GM12878 (cell line): Measurements from ENCODE around the gene TEX264. TPM values are rescaled to one million over a fixed set of nuclear protein-coding genes. Genes with fewer than 3 reads are reported as not detected.

Experiments
- ATAC-seq: fragments of 200-7000 bp; cut with Tn5 transposase; 3 replicates; pipeline ENCODE4 v1.9.1; 2020; ENCODE audit warnings: mild to moderate bottlenecking, moderate library complexity
- BruUV-seq: library from RNA; stranded (reverse); fragments of 400-500 nt; replicated peaks from 2 replicates; lab custom pipeline; 2021; lab: Mats Ljungman, UMichigan
- CTCF ChIA-PET: fragments of 300-600 bp; sonication (Branson Sonifier 250); formaldehyde crosslinking; extraction: SDS; loops from one replicate; lab custom pipeline; 2021; ENCODE audit warnings: inconsistent platforms; lab: Yijun Ruan, JAX
- POLR2A ChIA-PET: fragments of 350-600 bp; formaldehyde crosslinking; extraction: SDS; loops from one replicate; lab custom pipeline; 2021; ENCODE audit warnings: inconsistent platforms; lab: Charles Lee
- RAD21 ChIA-PET: fragments of 300-600 bp; sonication (Branson Sonifier 250); formaldehyde crosslinking; loops from one replicate; lab custom pipeline; 2023; ENCODE audit warnings: antibody characterized with exemption; ENCODE audit not compliant: unreplicated experiment; lab: Charles Lee
- SMC1A ChIA-PET: fragments of 300-600 bp; sonication (Branson Sonifier 250); formaldehyde crosslinking; loops from one replicate; lab custom pipeline; 2023; ENCODE audit not compliant: unreplicated experiment, uncharacterized antibody; lab: Charles Lee
- DNase-seq: peaks from one replicate; pipeline ENCODE4 v3.0.0-alpha.2; 2011; ENCODE audit warnings: low read depth, low spot score
- FAIRE-seq: peaks from 3 replicates; lab custom pipeline; 2011; peaks lifted over from hg19 to GRCh38; lab: Jason Lieb, UNC
- H2AFZ ChIP-seq: 2 replicates; pipeline ENCODE4 v1.6.0; 2011; ENCODE audit warnings: low read depth, low read length, control low read depth; ENCODE audit not compliant: control insufficient read depth
- H3K27ac ChIP-seq: 2 replicates; pipeline ENCODE4 v1.5.1; 2011; ENCODE audit warnings: control low read depth; ENCODE audit not compliant: control insufficient read depth, insufficient read depth
- H3K27me3 ChIP-seq, 2 experiments: replicated peaks in 1 of 2; 2 replicates each; pipeline versions ENCODE4 v1.6.0 to v1.6.1; 2011; ENCODE audit warnings: low read length in 1 of 2; ENCODE audit not compliant: control insufficient read depth in 2 of 2, insufficient read depth in 2 of 2
- H3K36me3 ChIP-seq, 2 experiments: 2 replicates each; pipeline ENCODE4 v1.5.1; 2011; ENCODE audit warnings: low read length in 1 of 2; ENCODE audit not compliant: control insufficient read depth in 2 of 2, insufficient read depth in 2 of 2
- H3K4me1 ChIP-seq: 2 replicates; pipeline ENCODE4 v1.6.1; 2011; ENCODE audit warnings: mild to moderate bottlenecking, low read length, moderate library complexity, mixed read lengths; ENCODE audit not compliant: control insufficient read depth, insufficient read depth
- H3K4me2 ChIP-seq: 2 replicates; pipeline ENCODE4 v1.6.0; 2011; ENCODE audit warnings: control low read depth; ENCODE audit not compliant: control insufficient read depth, insufficient read depth
- H3K4me3 ChIP-seq: fragments of 200-600 bp; sonication (generic); 2 replicates; pipeline ENCODE4 v1.5.1; 2016
- H3K79me2 ChIP-seq: 2 replicates; pipeline ENCODE4 v1.6.0; 2011; ENCODE audit warnings: low read length; ENCODE audit not compliant: control insufficient read depth, insufficient read depth
- H3K9ac ChIP-seq: 2 replicates; pipeline ENCODE4 v1.8.0; 2011; ENCODE audit warnings: low read length, control low read depth, mixed read lengths; ENCODE audit not compliant: control insufficient read depth, insufficient read depth
- H3K9me3 ChIP-seq: replicated peaks from 3 replicates; pipeline ENCODE4 v1.5.1; 2011; ENCODE audit warnings: mild to moderate bottlenecking, low read length; ENCODE audit not compliant: control insufficient read depth, insufficient read depth
- H4K20me1 ChIP-seq: 2 replicates; pipeline ENCODE4 v1.6.0; 2011; ENCODE audit not compliant: control insufficient read depth, insufficient read depth
- BMI1 ChIP-seq: fragments of 450-650 bp; IDR thresholded peaks from 2 replicates; pipeline ENCODE4 v1.6.1; 2016; ENCODE audit warnings: mild to moderate bottlenecking, moderate library complexity, borderline replicate concordance
- CBX3 ChIP-seq: fragments of 200-600 bp; sonication (generic); IDR thresholded peaks from 2 replicates; pipeline ENCODE4 v1.6.1; 2016; ENCODE audit warnings: low read depth, borderline replicate concordance
- CREB1 ChIP-seq: IDR thresholded peaks from 2 replicates; pipeline ENCODE4 v1.6.1; 2012; ENCODE audit warnings: low read depth, mild to moderate bottlenecking, inconsistent platforms
- CREM ChIP-seq: IDR thresholded peaks from 2 replicates; pipeline ENCODE4 v1.6.1; 2014; ENCODE audit warnings: antibody characterized with exemption, low read depth
- ESRRA ChIP-seq: IDR thresholded peaks from 2 replicates; pipeline ENCODE4 v1.6.1; 2012; ENCODE audit warnings: mild to moderate bottlenecking, low read length, improper control_type of control experiment
- KLF5 ChIP-seq: fragments of 450-650 bp; IDR thresholded peaks from 2 replicates; pipeline ENCODE4 v1.6.1; 2014; ENCODE audit warnings: mild to moderate bottlenecking; ENCODE audit not compliant: partially characterized antibody
- MYB ChIP-seq: fragments of 150-350 bp; IDR thresholded peaks from 2 replicates; pipeline ENCODE4 v1.6.1; 2014; ENCODE audit warnings: mild to moderate bottlenecking, low read depth, low read length, borderline replicate concordance
- NFXL1 ChIP-seq: fragments of 450-650 bp; IDR thresholded peaks from 2 replicates; pipeline ENCODE4 v1.6.1; 2017; ENCODE audit warnings: antibody characterized with exemption, mild to moderate bottlenecking, borderline replicate concordance
- PAX8 ChIP-seq: fragments of 450-650 bp; IDR thresholded peaks from 2 replicates; pipeline ENCODE4 v1.6.1; 2017; ENCODE audit warnings: mild to moderate bottlenecking, moderate library complexity
- PML ChIP-seq: IDR thresholded peaks from 2 replicates; pipeline ENCODE4 v1.6.1; 2012; ENCODE audit warnings: low read length, inconsistent platforms
- SMAD5 ChIP-seq: IDR thresholded peaks from 2 replicates; pipeline ENCODE4 v1.6.1; 2016; ENCODE audit warnings: antibody characterized with exemption, low read depth
- ZNF274 ChIP-seq: IDR thresholded peaks from one replicate; pipeline ENCODE4 v1.8.0; 2011; ENCODE audit not compliant: insufficient read length, insufficient read depth
- ZSCAN29 ChIP-seq: fragments of 450-650 bp; IDR thresholded peaks from 2 replicates; pipeline ENCODE4 v1.6.1; 2017; ENCODE audit warnings: mild to moderate bottlenecking, moderate library complexity
- WGBS: methylation state at CpG from one replicate; pipeline ENCODE4 v1.1.6; 2016; ENCODE audit warnings: low lambda C conversion rate; ENCODE audit not compliant: insufficient replicate concordance, insufficient coverage; ENCODE audit errors: missing lambda C conversion rate; 5-methylcytosine and 5-hydroxymethylcytosine counted together
- in situ Hi-C: fragments of 300-500 bp; cut with MboI; formaldehyde crosslinking; loops from 9 replicates; pipeline ENCODE4 v1.14.3; 2018; ENCODE audit warnings: mixed read lengths
- intact Hi-C: fragments of 100-400 bp; cut with micrococcal nuclease; formaldehyde crosslinking; loops from one replicate; pipeline ENCODE4 v1.14.2; 2022; ENCODE audit not compliant: unreplicated experiment
- polyA plus RNA-seq, 11 experiments: library from polyadenylated mRNA; depleted of rRNA in 4 of 11; unstranded in 6 of 11; stranded (reverse) in 5 of 11; fragments of >200 nt; fragmentation: Nextera tagmentation in 4 of 11; fragmentation: Illumina TruSeq in 1 of 11; extraction: Ambion mirVana in 4 of 11; extraction: Trizol in 1 of 11; gene quantifications; 1 replicate in 1 of 11; 2 replicates in 10 of 11; pipeline versions ENCODE4 v1.2.1 to v1.2.3, GENCODE V29; 2011 to 2016; ENCODE audit warnings: inconsistent platforms in 2 of 11, missing spikeins in 2 of 11, low read depth in 1 of 11
- total RNA-seq, 4 experiments: library from RNA; depleted of rRNA in 3 of 4; stranded (reverse); fragments of >200 nt in 3 of 4; fragmentation: Illumina TruSeq in 1 of 4; extraction: Trizol in 1 of 4; gene quantifications; 2 replicates each; pipeline versions ENCODE4 v1.2.1 to v1.2.3, GENCODE V29; 2013 to 2021
- TF ChIP-seq, protein P1 (sequence below): fragments of 450-650 bp; IDR thresholded peaks from 2 replicates; pipeline ENCODE4 v1.6.1; 2018; ENCODE audit warnings: mild to moderate bottlenecking, low read depth, moderate library complexity; ENCODE audit not compliant: partially characterized antibody

Gene TEX264
- total and polyA plus RNA-seq, 10 of the 15 experiments (the other 5 are each of a cell fraction or from before 2014, with no cell fraction given): 3.6 to 63.0 (median 52.4) TPM

DNA sequence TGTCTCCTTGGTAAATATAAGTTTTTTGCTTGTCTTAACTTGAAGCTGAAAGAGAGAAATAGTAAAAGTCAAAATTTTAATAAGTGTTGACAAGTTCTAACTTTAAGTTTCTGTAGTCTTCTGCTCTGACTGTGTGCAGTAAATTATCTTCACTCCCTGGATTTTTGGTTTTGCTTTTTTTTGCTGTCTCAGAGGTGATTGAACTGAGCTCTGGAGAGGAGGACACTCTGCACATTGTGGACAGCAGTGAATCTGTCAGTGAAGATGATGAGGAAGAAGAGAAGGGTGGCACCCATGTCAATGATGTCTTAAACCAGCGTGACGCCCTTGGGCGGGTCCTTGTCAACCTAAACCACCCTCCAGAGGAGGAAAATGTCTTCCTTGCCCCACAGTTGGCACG, 40.5 kb upstream of the TEX264 start:
- in situ Hi-C loops: loop anchor here (10.0 kb wide), 1 partner anchor 126 kb away; the partner anchor contains the start of gene DCAF1
- no peak overlapping the region for H3K27ac ChIP-seq
- H4K20me1 ChIP-seq: no peaks in the 10 kb centered on the region
- no peak for ATAC-seq
- no peak for TF ChIP-seq PAX8
- no peak for TF ChIP-seq SMAD5
- no peak for TF ChIP-seq CREM
- TF ChIP-seq, protein P1, sequence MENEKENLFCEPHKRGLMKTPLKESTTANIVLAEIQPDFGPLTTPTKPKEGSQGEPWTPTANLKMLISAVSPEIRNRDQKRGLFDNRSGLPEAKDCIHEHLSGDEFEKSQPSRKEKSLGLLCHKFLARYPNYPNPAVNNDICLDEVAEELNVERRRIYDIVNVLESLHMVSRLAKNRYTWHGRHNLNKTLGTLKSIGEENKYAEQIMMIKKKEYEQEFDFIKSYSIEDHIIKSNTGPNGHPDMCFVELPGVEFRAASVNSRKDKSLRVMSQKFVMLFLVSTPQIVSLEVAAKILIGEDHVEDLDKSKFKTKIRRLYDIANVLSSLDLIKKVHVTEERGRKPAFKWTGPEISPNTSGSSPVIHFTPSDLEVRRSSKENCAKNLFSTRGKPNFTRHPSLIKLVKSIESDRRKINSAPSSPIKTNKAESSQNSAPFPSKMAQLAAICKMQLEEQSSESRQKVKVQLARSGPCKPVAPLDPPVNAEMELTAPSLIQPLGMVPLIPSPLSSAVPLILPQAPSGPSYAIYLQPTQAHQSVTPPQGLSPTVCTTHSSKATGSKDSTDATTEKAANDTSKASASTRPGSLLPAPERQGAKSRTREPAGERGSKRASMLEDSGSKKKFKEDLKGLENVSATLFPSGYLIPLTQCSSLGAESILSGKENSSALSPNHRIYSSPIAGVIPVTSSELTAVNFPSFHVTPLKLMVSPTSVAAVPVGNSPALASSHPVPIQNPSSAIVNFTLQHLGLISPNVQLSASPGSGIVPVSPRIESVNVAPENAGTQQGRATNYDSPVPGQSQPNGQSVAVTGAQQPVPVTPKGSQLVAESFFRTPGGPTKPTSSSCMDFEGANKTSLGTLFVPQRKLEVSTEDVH: no peak
- TF ChIP-seq CREB1: no peak
- no peak for TF ChIP-seq ZNF274
- no peak for TF ChIP-seq BMI1
- no peak for TF ChIP-seq KLF5
- no peak for TF ChIP-seq ZSCAN29
- no peak for TF ChIP-seq PML
- TF ChIP-seq ESRRA: no peak
- TF ChIP-seq NFXL1: no peak
- TF ChIP-seq MYB: no peak
- no peak for TF ChIP-seq CBX3
- TF ChIP-seq, all 136 proteins: peak for 0
- intact Hi-C loops: no loop called here
- no peaks in the 10 kb centered on the region for H3K9me3 ChIP-seq
- no peak overlapping the region for H3K4me3 ChIP-seq
- ChIA-PET POLR2A (no interaction called here), RAD21 (interaction anchor here (1.2 kb wide), 1 partner anchor 129 kb away, joined by 4 read pairs; no protein-coding TSS in a partner anchor), CTCF (interaction anchor here (1.6 kb wide), 1 partner anchor 39 kb away, joined by 4 read pairs; no protein-coding TSS in a partner anchor), SMC1A (interaction anchor here (0.9 kb wide), 1 partner anchor 129 kb away, joined by 3 read pairs; no protein-coding TSS in a partner anchor)
- 97% methylated on average over 4 of the region's 4 CpGs for WGBS
- FAIRE-seq (no peak), DNase-seq (no peak)
- H3K36me3 ChIP-seq: peaks cover 12 to 24% of the 10 kb centered on the region in 2 experiments
- no peaks in the 10 kb centered on the region for H3K79me2 ChIP-seq
- BruUV-seq: no TSS peak
- no peaks in the 10 kb centered on the region for H3K4me1 ChIP-seq
- H3K4me2 ChIP-seq: no peak overlapping the region
- H3K27me3 ChIP-seq: no peaks in the 10 kb centered on the region
- no peak overlapping the region for H3K9ac ChIP-seq
- H2AFZ ChIP-seq: no peak overlapping the region
